ENCODE results near the gene IDS.
"Not testable (repeated sequence)": the region's sequence is repeated elsewhere in the genome, so short reads cannot be mapped to it uniquely, and the experiment has no call there.

DNA sequence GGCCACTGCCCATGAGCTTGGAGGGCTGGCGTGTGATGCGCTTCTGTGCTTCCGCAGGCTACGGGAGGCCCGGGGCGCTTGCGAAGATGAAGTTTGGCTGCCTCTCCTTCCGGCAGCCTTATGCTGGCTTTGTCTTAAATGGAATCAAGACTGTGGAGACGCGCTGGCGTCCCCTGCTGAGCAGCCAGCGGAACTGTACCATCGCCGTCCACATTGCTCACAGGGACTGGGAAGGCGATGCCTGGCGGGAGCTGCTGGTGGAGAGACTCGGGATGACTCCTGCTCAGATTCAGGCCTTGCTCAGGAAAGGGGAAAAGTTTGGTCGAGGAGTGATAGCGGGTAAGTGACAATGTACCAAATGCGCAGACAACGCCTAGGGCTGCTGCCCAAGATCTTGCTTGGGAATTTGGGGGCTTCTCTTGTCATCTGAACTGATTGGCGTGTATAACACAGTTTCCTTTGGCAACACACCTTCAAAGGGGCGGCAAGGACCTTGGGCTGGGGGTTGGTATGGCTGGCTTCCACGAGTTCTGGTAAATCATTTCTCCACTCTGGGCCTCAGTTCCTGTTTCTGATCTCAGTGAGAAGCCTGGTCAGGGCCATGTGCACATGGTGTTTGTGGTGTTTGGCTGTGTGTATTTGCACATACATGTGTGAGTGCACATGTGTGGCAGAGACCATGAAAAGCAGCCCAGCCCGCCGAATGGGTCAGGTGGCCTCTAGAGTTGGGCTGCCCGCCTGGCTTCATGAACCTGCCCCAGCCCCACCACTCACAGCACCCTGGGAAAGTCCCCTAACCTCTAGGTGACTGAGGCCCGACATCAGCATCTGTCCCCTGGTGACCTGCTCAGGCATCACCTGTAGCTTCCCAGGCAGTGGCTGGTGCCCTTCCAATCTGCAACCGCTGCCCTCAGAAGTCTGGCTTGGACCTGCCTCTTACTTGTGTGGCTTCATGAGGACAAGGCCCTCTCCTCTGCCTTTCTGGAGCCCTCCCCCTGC, 40.7 kb upstream of the IDS start:
- TF ChIP-seq, protein P1, sequence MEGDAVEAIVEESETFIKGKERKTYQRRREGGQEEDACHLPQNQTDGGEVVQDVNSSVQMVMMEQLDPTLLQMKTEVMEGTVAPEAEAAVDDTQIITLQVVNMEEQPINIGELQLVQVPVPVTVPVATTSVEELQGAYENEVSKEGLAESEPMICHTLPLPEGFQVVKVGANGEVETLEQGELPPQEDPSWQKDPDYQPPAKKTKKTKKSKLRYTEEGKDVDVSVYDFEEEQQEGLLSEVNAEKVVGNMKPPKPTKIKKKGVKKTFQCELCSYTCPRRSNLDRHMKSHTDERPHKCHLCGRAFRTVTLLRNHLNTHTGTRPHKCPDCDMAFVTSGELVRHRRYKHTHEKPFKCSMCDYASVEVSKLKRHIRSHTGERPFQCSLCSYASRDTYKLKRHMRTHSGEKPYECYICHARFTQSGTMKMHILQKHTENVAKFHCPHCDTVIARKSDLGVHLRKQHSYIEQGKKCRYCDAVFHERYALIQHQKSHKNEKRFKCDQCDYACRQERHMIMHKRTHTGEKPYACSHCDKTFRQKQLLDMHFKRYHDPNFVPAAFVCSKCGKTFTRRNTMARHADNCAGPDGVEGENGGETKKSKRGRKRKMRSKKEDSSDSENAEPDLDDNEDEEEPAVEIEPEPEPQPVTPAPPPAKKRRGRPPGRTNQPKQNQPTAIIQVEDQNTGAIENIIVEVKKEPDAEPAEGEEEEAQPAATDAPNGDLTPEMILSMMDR (IDR thresholded peaks at IDR 0.05), result not testable (repeated sequence)
- TF ChIP-seq POLR2AphosphoS5, POLR2A (IDR thresholded peaks at IDR 0.05): not testable (repeated sequence)

All from suprapubic skin (tissue), 4 donors.